Neutrophil (primary cell): ENCODE data around the gene RASD1.
"Not testable (repeated sequence)": the region's sequence is repeated elsewhere in the genome, so short reads cannot be mapped to it uniquely, and the experiment has no call there.

Source experiments
- H3K27ac ChIP-seq: fragments of 200-600 bp; sonication (generic); 2 replicates; pipeline ENCODE4 v1.5.1; 2016; ENCODE audit warnings: mild to moderate bottlenecking, moderate library complexity
- H3K27me3 ChIP-seq: fragments of 200-600 bp; sonication (generic); 2 replicates; pipeline ENCODE4 v1.6.0; 2016; ENCODE audit warnings: mild to moderate bottlenecking
- H3K36me3 ChIP-seq: fragments of 200-600 bp; sonication (generic); 2 replicates; pipeline ENCODE4 v1.5.1; 2017
- H3K4me1 ChIP-seq, 2 experiments: fragments of 200-600 bp in 1 of 2; sonication (generic) in 1 of 2; 1 replicate in 1 of 2; 2 replicates in 1 of 2; pipeline versions ENCODE4 v1.5.1 to v1.6.1; 2013 to 2016; ENCODE audit warnings: low read depth in 1 of 2, low read length in 1 of 2, mild to moderate bottlenecking in 1 of 2, moderate library complexity in 1 of 2; ENCODE audit not compliant: control insufficient read depth in 1 of 2, insufficient read depth in 1 of 2
- H3K4me3 ChIP-seq, 2 experiments: fragments of 200-600 bp in 1 of 2; sonication (generic) in 1 of 2; 1 replicate in 1 of 2; 2 replicates in 1 of 2; pipeline ENCODE4 v1.5.1; 2013 to 2016; ENCODE audit warnings: low read depth in 1 of 2, low read length in 1 of 2, mild to moderate bottlenecking in 1 of 2, moderate library complexity in 1 of 2
- H3K9me3 ChIP-seq: fragments of 200-600 bp; sonication (generic); 2 replicates; pipeline ENCODE4 v1.5.1; 2016
- CTCF ChIP-seq: fragments of 200-600 bp; sonication (generic); IDR thresholded peaks from 2 replicates; pipeline ENCODE4 v1.5.1; 2016; ENCODE audit warnings: antibody characterized with exemption

RASD1 gene

GRCh38 chr17:17466511-17466910 is 29.7 kb downstream of the RASD1 start:
- peaks cover 14% of the 10 kb centered on the region for H3K27me3 ChIP-seq
- no peak overlapping the region for H3K27ac ChIP-seq
- no peak overlapping the region for H3K4me3 ChIP-seq
- no peaks in the 10 kb centered on the region for H3K4me1 ChIP-seq
- TF ChIP-seq CTCF = no peak
- no peaks in the 10 kb centered on the region for H3K36me3 ChIP-seq
- no peaks in the 10 kb centered on the region for H3K9me3 ChIP-seq

DNA sequence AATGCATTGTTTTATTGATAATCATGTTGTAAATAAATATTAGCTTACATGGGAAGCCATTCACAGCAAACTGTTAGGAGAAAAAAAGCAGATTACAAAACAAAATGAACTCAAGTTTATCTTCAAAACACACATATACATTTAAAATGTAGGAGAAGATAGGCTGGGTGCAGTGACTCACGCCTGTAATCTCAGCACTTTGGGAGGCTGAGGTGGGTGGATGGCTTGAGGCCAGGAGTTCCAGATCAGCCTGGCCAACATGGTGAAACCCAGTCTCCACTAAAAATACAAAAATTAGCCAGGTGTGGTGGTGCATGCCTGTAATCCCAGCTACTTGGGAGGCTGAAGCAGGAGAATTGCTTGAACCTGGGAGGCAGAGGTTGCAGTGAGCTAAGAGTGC is 30.3 kb downstream of the RASD1 start:
- H3K36me3 ChIP-seq, H3K4me1 ChIP-seq, H3K27ac ChIP-seq, H3K9me3 ChIP-seq, H3K27me3 ChIP-seq, H3K4me3 ChIP-seq: not testable (repeated sequence)

DNA sequence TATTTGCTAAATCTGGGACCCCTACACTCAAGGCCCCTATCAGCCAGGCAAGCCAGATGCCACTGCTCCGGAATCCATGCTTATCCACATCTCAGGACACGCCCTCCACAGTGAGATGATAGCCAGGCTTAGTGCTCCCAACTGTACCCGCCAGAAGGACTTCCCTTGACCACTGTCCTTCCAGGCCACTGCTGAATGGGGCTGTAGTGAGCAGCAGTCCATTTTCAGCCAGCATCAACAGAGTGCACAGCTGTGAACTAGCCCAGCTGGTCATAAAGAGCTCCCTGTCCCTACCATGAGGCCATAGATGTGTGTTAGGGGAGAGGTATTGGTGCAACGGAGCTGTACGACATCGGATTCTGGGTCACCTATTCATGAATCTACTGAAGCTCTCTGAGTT is 32.4 kb downstream of the RASD1 start:
- no peak for TF ChIP-seq CTCF
- Histone ChIP-seq H3K4me3 (no peak overlapping the region), H3K27me3 (no peaks in the 10 kb centered on the region)

GRCh38 chr17:17462048-17462824 is 34.0 kb downstream of the RASD1 start:
- TF ChIP-seq CTCF = no peak
- Histone ChIP-seq H3K27me3 (no peaks in the 10 kb centered on the region), H3K36me3 (no peaks in the 10 kb centered on the region), H3K9me3 (no peaks in the 10 kb centered on the region), H3K4me3 (no peak overlapping the region), H3K27ac (no peak overlapping the region), H3K4me1 (no peaks in the 10 kb centered on the region)

More for the DNA sequence above, 32.4 kb downstream of the RASD1 start:
- Histone ChIP-seq H3K4me1 (no peaks in the 10 kb centered on the region), H3K27ac (no peak overlapping the region), H3K36me3 (no peaks in the 10 kb centered on the region), H3K9me3 (no peaks in the 10 kb centered on the region)

- no peaks in the 10 kb centered on the region for H3K27me3 ChIP-seq
- H3K4me1 ChIP-seq = no peaks in the 10 kb centered on the region
- TF ChIP-seq CTCF = no peak
- no peaks in the 10 kb centered on the region for H3K9me3 ChIP-seq
- no peak overlapping the region for H3K4me3 ChIP-seq
- no peak overlapping the region for H3K27ac ChIP-seq
- no peaks in the 10 kb centered on the region for H3K36me3 ChIP-seq
Measured at GRCh38 chr17:17460038-17460437, 36.2 kb downstream of the RASD1 start.

DNA sequence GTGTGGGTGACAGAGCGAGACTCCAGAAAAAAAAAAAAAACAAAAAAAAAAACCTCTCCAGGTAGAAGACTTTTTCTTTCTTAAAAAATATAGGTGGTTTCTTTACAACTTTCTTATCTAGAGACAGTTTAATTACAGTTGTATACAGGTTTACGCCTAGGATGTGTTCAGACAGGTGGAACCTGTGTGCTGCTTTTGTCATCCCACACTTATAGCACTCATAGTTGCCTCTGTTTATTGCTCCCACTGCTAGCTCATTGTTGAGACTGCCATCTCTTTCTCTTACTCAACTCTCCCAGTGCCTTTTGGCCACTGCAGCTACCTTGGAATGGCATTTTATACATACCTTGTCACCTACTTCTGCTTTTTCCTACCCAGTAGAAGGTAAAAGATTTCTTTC is 38.5 kb downstream of the RASD1 start:
- H3K4me3 ChIP-seq = no peak overlapping the region
- TF ChIP-seq CTCF = no peak
- no peak overlapping the region for H3K27ac ChIP-seq
- no peaks in the 10 kb centered on the region for H3K9me3 ChIP-seq
- no peaks in the 10 kb centered on the region for H3K27me3 ChIP-seq
- H3K36me3 ChIP-seq = no peaks in the 10 kb centered on the region
- H3K4me1 ChIP-seq = no peaks in the 10 kb centered on the region
